ENCODE measurements around the gene FLRT1.
"Not testable (repeated sequence)": the region's sequence is repeated elsewhere in the genome, so short reads cannot be mapped to it uniquely, and the experiment has no call there.

FLRT1 gene

GRCh38 chr11:64045700-64046099, 10.0 kb downstream of the FLRT1 start:
- H3K9me3 ChIP-seq (ENCODE audit: control extremely low read depth in 1 of 5, control insufficient read depth in 4 of 5, insufficient read depth in 2 of 5, low read depth in 1 of 5, low read length in 4 of 5), result no peaks in the 10 kb centered on the region
- H3K4me1 ChIP-seq (ENCODE audit: control extremely low read depth in 1 of 4, control insufficient read depth in 4 of 4, insufficient read depth in 4 of 4, low read length in 3 of 4), result peaks cover 0 to 10% (median under 1%) of the 10 kb centered on the region in 4 experiments
- no peak for DNase-seq
- H3K4me3 ChIP-seq (ENCODE audit: control insufficient read depth in 1 of 7, extremely low read depth in 1 of 7, insufficient read depth in 4 of 7, low read depth in 2 of 7, low read length in 6 of 7), result no peak overlapping the region
- CTCF ChIA-PET, result no interaction called here
- POLR2A ChIA-PET, result no interaction called here
- WGBS (ENCODE audit: insufficient coverage), result 94% methylated on average over 2 of the region's 2 CpGs
- H3K36me3 ChIP-seq (ENCODE audit: control insufficient read depth in 4 of 4, insufficient read depth in 4 of 4, low read length in 3 of 4), result no peaks in the 10 kb centered on the region
- H3K27ac ChIP-seq (ENCODE audit: insufficient read depth in 1 of 2, low read depth in 1 of 2, low read length in 2 of 2, poor library complexity in 1 of 2, severe bottlenecking in 2 of 2), result no peak overlapping the region
- no peaks in the 10 kb centered on the region for H3K27me3 ChIP-seq (replicated peaks in 2 of 5; ENCODE audit: control insufficient read depth in 4 of 5, insufficient read depth in 5 of 5, low read length in 4 of 5)

GRCh38 chr11:64047373-64047772, 11.6 kb downstream of the FLRT1 start:
- DNase-seq; H3K27me3 ChIP-seq (replicated peaks in 2 of 5; ENCODE audit: control insufficient read depth in 4 of 5, insufficient read depth in 5 of 5, low read length in 4 of 5); H3K27ac ChIP-seq (ENCODE audit: insufficient read depth in 1 of 2, low read depth in 1 of 2, low read length in 2 of 2, poor library complexity in 1 of 2, severe bottlenecking in 2 of 2); H3K36me3 ChIP-seq (ENCODE audit: control insufficient read depth in 4 of 4, insufficient read depth in 4 of 4, low read length in 3 of 4); H3K9me3 ChIP-seq (ENCODE audit: control extremely low read depth in 1 of 5, control insufficient read depth in 4 of 5, insufficient read depth in 2 of 5, low read depth in 1 of 5, low read length in 4 of 5); H3K4me3 ChIP-seq (ENCODE audit: control insufficient read depth in 1 of 7, extremely low read depth in 1 of 7, insufficient read depth in 4 of 7, low read depth in 2 of 7, low read length in 6 of 7): not testable (repeated sequence)
- peaks cover 0 to 10% (median under 1%) of the 10 kb centered on the region in 4 experiments for H3K4me1 ChIP-seq (ENCODE audit: control extremely low read depth in 1 of 4, control insufficient read depth in 4 of 4, insufficient read depth in 4 of 4, low read length in 3 of 4)
- WGBS (ENCODE audit: insufficient coverage), result 91% methylated on average over 5 of the region's 8 CpGs
- POLR2A ChIA-PET, result interaction anchor here (0.6 kb wide), 1 partner anchor 138 kb away, joined by 5 read pairs; no protein-coding TSS in a partner anchor
- CTCF ChIA-PET, result interaction anchor here (1.3 kb wide), 1 partner anchor 10 kb away, joined by 4 read pairs; no protein-coding TSS in a partner anchor

- WGBS (ENCODE audit: insufficient coverage), result 96% methylated on average over 14 of the region's 19 CpGs
- Histone ChIP-seq H3K9me3 (ENCODE audit: control extremely low read depth in 1 of 5, control insufficient read depth in 4 of 5, insufficient read depth in 2 of 5, low read depth in 1 of 5, low read length in 4 of 5) (no peaks in the 10 kb centered on the region), H3K36me3 (ENCODE audit: control insufficient read depth in 4 of 4, insufficient read depth in 4 of 4, low read length in 3 of 4) (no peaks in the 10 kb centered on the region), H3K4me1 (ENCODE audit: control extremely low read depth in 1 of 4, control insufficient read depth in 4 of 4, insufficient read depth in 4 of 4, low read length in 3 of 4) (peaks cover 0 to 10% (median under 1%) of the 10 kb centered on the region in 4 experiments), H3K27ac (ENCODE audit: insufficient read depth in 1 of 2, low read depth in 1 of 2, low read length in 2 of 2, poor library complexity in 1 of 2, severe bottlenecking in 2 of 2) (no peak overlapping the region), H3K27me3 (replicated peaks in 2 of 5; ENCODE audit: control insufficient read depth in 4 of 5, insufficient read depth in 5 of 5, low read length in 4 of 5) (no peaks in the 10 kb centered on the region), H3K4me3 (ENCODE audit: control insufficient read depth in 1 of 7, extremely low read depth in 1 of 7, insufficient read depth in 4 of 7, low read depth in 2 of 7, low read length in 6 of 7) (no peak overlapping the region)
- CTCF ChIA-PET, result interaction anchor here (1.3 kb wide), 2 partner anchors 11 to 104 kb away, joined by 3 to 4 read pairs; no protein-coding TSS in a partner anchor
- POLR2A ChIA-PET, result interaction anchor here (0.6 to 0.8 kb wide), 3 partner anchors 13 to 443 kb away, joined by 3 to 6 read pairs (median 5); no protein-coding TSS in a partner anchor
- no peak for DNase-seq
Observed at GRCh38 chr11:64048042-64048854, 12.5 kb downstream of the FLRT1 start.

GRCh38 chr11:64049509-64049908, 13.8 kb downstream of the FLRT1 start:
- Histone ChIP-seq H3K27ac (ENCODE audit: insufficient read depth in 1 of 2, low read depth in 1 of 2, low read length in 2 of 2, poor library complexity in 1 of 2, severe bottlenecking in 2 of 2) (no peak overlapping the region), H3K4me3 (ENCODE audit: control insufficient read depth in 1 of 7, extremely low read depth in 1 of 7, insufficient read depth in 4 of 7, low read depth in 2 of 7, low read length in 6 of 7) (no peak overlapping the region), H3K36me3 (ENCODE audit: control insufficient read depth in 4 of 4, insufficient read depth in 4 of 4, low read length in 3 of 4) (no peaks in the 10 kb centered on the region), H3K9me3 (ENCODE audit: control extremely low read depth in 1 of 5, control insufficient read depth in 4 of 5, insufficient read depth in 2 of 5, low read depth in 1 of 5, low read length in 4 of 5) (no peaks in the 10 kb centered on the region), H3K4me1 (ENCODE audit: control extremely low read depth in 1 of 4, control insufficient read depth in 4 of 4, insufficient read depth in 4 of 4, low read length in 3 of 4) (peaks cover 0 to 14% (median 4%) of the 10 kb centered on the region in 4 experiments), H3K27me3 (replicated peaks in 2 of 5; ENCODE audit: control insufficient read depth in 4 of 5, insufficient read depth in 5 of 5, low read length in 4 of 5) (no peaks in the 10 kb centered on the region)
- ChIA-PET POLR2A (no interaction called here), CTCF (no interaction called here)
- no peak for DNase-seq
- WGBS (ENCODE audit: insufficient coverage), result 98% methylated on average over 8 of the region's 8 CpGs

GRCh38 chr11:64051297-64051696, 15.6 kb downstream of the FLRT1 start:
- POLR2A ChIA-PET, result no interaction called here
- H3K36me3 ChIP-seq (ENCODE audit: control insufficient read depth in 4 of 4, insufficient read depth in 4 of 4, low read length in 3 of 4), result no peaks in the 10 kb centered on the region
- H3K4me1 ChIP-seq (ENCODE audit: control extremely low read depth in 1 of 4, control insufficient read depth in 4 of 4, insufficient read depth in 4 of 4, low read length in 3 of 4), result peaks cover 0 to 12% (median 3%) of the 10 kb centered on the region in 4 experiments
- no peak overlapping the region for H3K27ac ChIP-seq (ENCODE audit: insufficient read depth in 1 of 2, low read depth in 1 of 2, low read length in 2 of 2, poor library complexity in 1 of 2, severe bottlenecking in 2 of 2)
- H3K9me3 ChIP-seq (ENCODE audit: control extremely low read depth in 1 of 5, control insufficient read depth in 4 of 5, insufficient read depth in 2 of 5, low read depth in 1 of 5, low read length in 4 of 5), result no peaks in the 10 kb centered on the region
- no peak for DNase-seq
- 97% methylated on average over 19 of the region's 19 CpGs for WGBS (ENCODE audit: insufficient coverage)
- H3K27me3 ChIP-seq (replicated peaks in 2 of 5; ENCODE audit: control insufficient read depth in 4 of 5, insufficient read depth in 5 of 5, low read length in 4 of 5), result no peaks in the 10 kb centered on the region
- no peak overlapping the region for H3K4me3 ChIP-seq (ENCODE audit: control insufficient read depth in 1 of 7, extremely low read depth in 1 of 7, insufficient read depth in 4 of 7, low read depth in 2 of 7, low read length in 6 of 7)
- CTCF ChIA-PET, result interaction anchor here (0.7 kb wide), 1 partner anchor 82 kb away, joined by 4 read pairs; no protein-coding TSS in a partner anchor

- Histone ChIP-seq H3K27me3 (replicated peaks in 2 of 5; ENCODE audit: control insufficient read depth in 4 of 5, insufficient read depth in 5 of 5, low read length in 4 of 5) (no peaks in the 10 kb centered on the region), H3K4me3 (ENCODE audit: control insufficient read depth in 1 of 7, extremely low read depth in 1 of 7, insufficient read depth in 4 of 7, low read depth in 2 of 7, low read length in 6 of 7) (no peak overlapping the region), H3K4me1 (ENCODE audit: control extremely low read depth in 1 of 4, control insufficient read depth in 4 of 4, insufficient read depth in 4 of 4, low read length in 3 of 4) (peaks cover 0 to 12% (median 3%) of the 10 kb centered on the region in 4 experiments), H3K36me3 (ENCODE audit: control insufficient read depth in 4 of 4, insufficient read depth in 4 of 4, low read length in 3 of 4) (no peaks in the 10 kb centered on the region), H3K9me3 (ENCODE audit: control extremely low read depth in 1 of 5, control insufficient read depth in 4 of 5, insufficient read depth in 2 of 5, low read depth in 1 of 5, low read length in 4 of 5) (no peaks in the 10 kb centered on the region), H3K27ac (ENCODE audit: insufficient read depth in 1 of 2, low read depth in 1 of 2, low read length in 2 of 2, poor library complexity in 1 of 2, severe bottlenecking in 2 of 2) (no peak overlapping the region)
- ChIA-PET CTCF (interaction anchor here (1.1 kb wide), 1 partner anchor 42 kb away, joined by 3 read pairs; no protein-coding TSS in a partner anchor), POLR2A (no interaction called here)
- WGBS (ENCODE audit: insufficient coverage), result 100% methylated on average over 2 of the region's 2 CpGs
- DNase-seq, result no peak
Observed at GRCh38 chr11:64052436-64052835, 16.7 kb downstream of the FLRT1 start.

GRCh38 chr11:64052938-64053622, 17.3 kb downstream of the FLRT1 start:
- Histone ChIP-seq H3K4me1 (ENCODE audit: control extremely low read depth in 1 of 4, control insufficient read depth in 4 of 4, insufficient read depth in 4 of 4, low read length in 3 of 4) (peaks cover 0 to 8% (median 3%) of the 10 kb centered on the region in 4 experiments), H3K4me3 (ENCODE audit: control insufficient read depth in 1 of 7, extremely low read depth in 1 of 7, insufficient read depth in 4 of 7, low read depth in 2 of 7, low read length in 6 of 7) (no peak overlapping the region), H3K9me3 (ENCODE audit: control extremely low read depth in 1 of 5, control insufficient read depth in 4 of 5, insufficient read depth in 2 of 5, low read depth in 1 of 5, low read length in 4 of 5) (no peaks in the 10 kb centered on the region), H3K27me3 (replicated peaks in 2 of 5; ENCODE audit: control insufficient read depth in 4 of 5, insufficient read depth in 5 of 5, low read length in 4 of 5) (no peaks in the 10 kb centered on the region), H3K36me3 (ENCODE audit: control insufficient read depth in 4 of 4, insufficient read depth in 4 of 4, low read length in 3 of 4) (no peaks in the 10 kb centered on the region), H3K27ac (ENCODE audit: insufficient read depth in 1 of 2, low read depth in 1 of 2, low read length in 2 of 2, poor library complexity in 1 of 2, severe bottlenecking in 2 of 2) (no peak overlapping the region)
- 96% methylated on average over 7 of the region's 11 CpGs for WGBS (ENCODE audit: insufficient coverage)
- ChIA-PET CTCF (interaction anchor here (1.1 kb wide), 1 partner anchor 41 kb away, joined by 3 read pairs; no protein-coding TSS in a partner anchor), POLR2A (no interaction called here)
- no peak for DNase-seq

Measured in common myeloid progenitor, CD34-positive (primary cell).